ENCODE data around the gene SPATA1. TPM values are rescaled to one million over a fixed set of nuclear protein-coding genes. Genes with fewer than 3 reads are reported as not detected.

The SPATA1 gene
- total and polyA plus RNA-seq, 2 of the 13 experiments (the other 11 are each of a cell fraction or from before 2014, with no cell fraction given): 0.70 to 1.4 TPM

DNA sequence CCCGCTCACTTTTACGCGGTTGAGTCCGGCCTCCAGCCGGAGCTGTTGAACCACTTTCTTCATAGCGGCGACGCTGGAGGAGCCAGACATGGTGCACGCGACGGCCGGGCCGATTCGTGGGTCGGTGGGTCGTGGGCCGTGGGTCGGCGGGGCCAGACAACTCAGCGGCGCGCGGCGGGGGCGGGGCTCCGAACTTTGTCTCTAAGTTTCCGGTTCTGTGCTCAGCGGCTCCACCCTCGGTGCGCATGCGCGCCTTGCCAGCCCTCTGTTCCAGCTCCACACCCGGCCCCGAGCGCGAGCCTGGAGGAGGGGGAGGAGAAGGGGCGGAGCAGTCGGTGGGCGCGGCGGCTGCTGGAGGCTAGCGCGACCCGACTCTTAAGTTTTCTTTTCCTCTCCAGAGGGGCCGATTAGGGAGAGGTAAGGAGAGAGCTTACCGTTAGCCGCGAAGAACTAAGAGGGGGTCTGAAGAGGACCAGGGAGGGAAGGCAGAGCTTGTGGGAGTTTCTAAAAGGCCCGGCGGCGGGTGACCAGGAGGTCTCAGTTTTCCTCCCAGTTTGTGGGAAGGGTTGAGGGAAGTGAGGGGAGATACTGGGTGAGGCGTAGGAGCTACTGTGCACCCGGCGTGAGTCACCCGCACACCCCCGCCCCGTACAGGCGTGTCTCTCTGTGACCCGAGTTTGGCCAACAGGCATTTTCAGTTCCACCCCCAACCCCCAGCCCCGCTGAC is at the start of gene SPATA1, which contains the start of gene GNG5 (continued):
- TF ChIP-seq E2F1 (CRISPR knock-in tag; IDR thresholded peaks at IDR 0.05) (no peak; the same call in 1 of the 2 replicates), NONO (IDR thresholded peaks at IDR 0.05) (no peak), NONO (CRISPR knock-in tag; conservative IDR thresholded peaks at IDR 0.05) (no peak), ZSCAN31 (CRISPR knock-in tag; IDR thresholded peaks at IDR 0.05; ENCODE audit: low read depth) (peak; percentile 69; the same call in 1 of the 2 replicates), ZMYM4 (CRISPR knock-in tag; IDR thresholded peaks at IDR 0.05) (peak; percentile 72), GATAD2A (CRISPR knock-in tag; IDR thresholded peaks at IDR 0.05) (peak; percentile 64), FOXO4 (CRISPR knock-in tag; conservative IDR thresholded peaks at IDR 0.05) (no peak), ZNF431 (CRISPR knock-in tag; IDR thresholded peaks at IDR 0.05; ENCODE audit: borderline replicate concordance, low read depth) (peak; percentile 69; the same call in 1 of the 2 replicates), RARA (CRISPR knock-in tag; IDR thresholded peaks at IDR 0.05) (peak; percentile 78), NCOR1 (IDR thresholded peaks at IDR 0.05; ENCODE audit: borderline replicate concordance, low read length) (peak; percentile 48; the same call in 1 of the 2 replicates), KLF12 (CRISPR knock-in tag; IDR thresholded peaks at IDR 0.05; ENCODE audit: borderline replicate concordance) (no peak; the same call in 1 of the 2 replicates), PTBP1 (IDR thresholded peaks at IDR 0.05; ENCODE audit: low read depth, low read length, poor library complexity, severe bottlenecking) (no peak), TRIM24 (CRISPR knock-in tag; IDR thresholded peaks at IDR 0.05) (no peak), ZNF768 (CRISPR knock-in tag; IDR thresholded peaks at IDR 0.05) (peak; percentile 31; the same call in 1 of the 2 replicates)
- TF ChIP-seq, protein P1, sequence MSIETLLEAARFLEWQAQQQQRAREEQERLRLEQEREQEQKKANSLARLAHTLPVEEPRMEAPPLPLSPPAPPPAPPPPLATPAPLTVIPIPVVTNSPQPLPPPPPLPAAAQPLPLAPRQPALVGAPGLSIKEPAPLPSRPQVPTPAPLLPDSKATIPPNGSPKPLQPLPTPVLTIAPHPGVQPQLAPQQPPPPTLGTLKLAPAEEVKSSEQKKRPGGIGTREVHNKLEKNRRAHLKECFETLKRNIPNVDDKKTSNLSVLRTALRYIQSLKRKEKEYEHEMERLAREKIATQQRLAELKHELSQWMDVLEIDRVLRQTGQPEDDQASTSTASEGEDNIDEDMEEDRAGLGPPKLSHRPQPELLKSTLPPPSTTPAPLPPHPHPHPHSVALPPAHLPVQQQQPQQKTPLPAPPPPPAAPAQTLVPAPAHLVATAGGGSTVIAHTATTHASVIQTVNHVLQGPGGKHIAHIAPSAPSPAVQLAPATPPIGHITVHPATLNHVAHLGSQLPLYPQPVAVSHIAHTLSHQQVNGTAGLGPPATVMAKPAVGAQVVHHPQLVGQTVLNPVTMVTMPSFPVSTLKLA (IDR thresholded peaks at IDR 0.05): 0 out of 2 replicates have a peak, but pooled peaks have one; percentile 2
- TF ChIP-seq, protein P2, sequence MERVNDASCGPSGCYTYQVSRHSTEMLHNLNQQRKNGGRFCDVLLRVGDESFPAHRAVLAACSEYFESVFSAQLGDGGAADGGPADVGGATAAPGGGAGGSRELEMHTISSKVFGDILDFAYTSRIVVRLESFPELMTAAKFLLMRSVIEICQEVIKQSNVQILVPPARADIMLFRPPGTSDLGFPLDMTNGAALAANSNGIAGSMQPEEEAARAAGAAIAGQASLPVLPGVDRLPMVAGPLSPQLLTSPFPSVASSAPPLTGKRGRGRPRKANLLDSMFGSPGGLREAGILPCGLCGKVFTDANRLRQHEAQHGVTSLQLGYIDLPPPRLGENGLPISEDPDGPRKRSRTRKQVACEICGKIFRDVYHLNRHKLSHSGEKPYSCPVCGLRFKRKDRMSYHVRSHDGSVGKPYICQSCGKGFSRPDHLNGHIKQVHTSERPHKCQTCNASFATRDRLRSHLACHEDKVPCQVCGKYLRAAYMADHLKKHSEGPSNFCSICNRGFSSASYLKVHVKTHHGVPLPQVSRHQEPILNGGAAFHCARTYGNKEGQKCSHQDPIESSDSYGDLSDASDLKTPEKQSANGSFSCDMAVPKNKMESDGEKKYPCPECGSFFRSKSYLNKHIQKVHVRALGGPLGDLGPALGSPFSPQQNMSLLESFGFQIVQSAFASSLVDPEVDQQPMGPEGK (CRISPR knock-in tag; IDR thresholded peaks at IDR 0.05): peak; percentile 89
- TF ChIP-seq, protein P3, sequence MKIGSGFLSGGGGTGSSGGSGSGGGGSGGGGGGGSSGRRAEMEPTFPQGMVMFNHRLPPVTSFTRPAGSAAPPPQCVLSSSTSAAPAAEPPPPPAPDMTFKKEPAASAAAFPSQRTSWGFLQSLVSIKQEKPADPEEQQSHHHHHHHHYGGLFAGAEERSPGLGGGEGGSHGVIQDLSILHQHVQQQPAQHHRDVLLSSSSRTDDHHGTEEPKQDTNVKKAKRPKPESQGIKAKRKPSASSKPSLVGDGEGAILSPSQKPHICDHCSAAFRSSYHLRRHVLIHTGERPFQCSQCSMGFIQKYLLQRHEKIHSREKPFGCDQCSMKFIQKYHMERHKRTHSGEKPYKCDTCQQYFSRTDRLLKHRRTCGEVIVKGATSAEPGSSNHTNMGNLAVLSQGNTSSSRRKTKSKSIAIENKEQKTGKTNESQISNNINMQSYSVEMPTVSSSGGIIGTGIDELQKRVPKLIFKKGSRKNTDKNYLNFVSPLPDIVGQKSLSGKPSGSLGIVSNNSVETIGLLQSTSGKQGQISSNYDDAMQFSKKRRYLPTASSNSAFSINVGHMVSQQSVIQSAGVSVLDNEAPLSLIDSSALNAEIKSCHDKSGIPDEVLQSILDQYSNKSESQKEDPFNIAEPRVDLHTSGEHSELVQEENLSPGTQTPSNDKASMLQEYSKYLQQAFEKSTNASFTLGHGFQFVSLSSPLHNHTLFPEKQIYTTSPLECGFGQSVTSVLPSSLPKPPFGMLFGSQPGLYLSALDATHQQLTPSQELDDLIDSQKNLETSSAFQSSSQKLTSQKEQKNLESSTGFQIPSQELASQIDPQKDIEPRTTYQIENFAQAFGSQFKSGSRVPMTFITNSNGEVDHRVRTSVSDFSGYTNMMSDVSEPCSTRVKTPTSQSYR (CRISPR knock-in tag; IDR thresholded peaks at IDR 0.05; ENCODE audit: borderline replicate concordance): peak; percentile 55
- TF ChIP-seq, protein P4, sequence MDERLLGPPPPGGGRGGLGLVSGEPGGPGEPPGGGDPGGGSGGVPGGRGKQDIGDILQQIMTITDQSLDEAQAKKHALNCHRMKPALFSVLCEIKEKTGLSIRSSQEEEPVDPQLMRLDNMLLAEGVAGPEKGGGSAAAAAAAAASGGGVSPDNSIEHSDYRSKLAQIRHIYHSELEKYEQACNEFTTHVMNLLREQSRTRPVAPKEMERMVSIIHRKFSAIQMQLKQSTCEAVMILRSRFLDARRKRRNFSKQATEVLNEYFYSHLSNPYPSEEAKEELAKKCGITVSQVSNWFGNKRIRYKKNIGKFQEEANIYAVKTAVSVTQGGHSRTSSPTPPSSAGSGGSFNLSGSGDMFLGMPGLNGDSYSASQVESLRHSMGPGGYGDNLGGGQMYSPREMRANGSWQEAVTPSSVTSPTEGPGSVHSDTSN (CRISPR knock-in tag; IDR thresholded peaks at IDR 0.05): no peak
